GM21381 (cell line): ENCODE data around the gene FBXL17.

Experiments
- ATAC-seq: cut with Tn5 transposase; IDR thresholded peaks from one replicate; pipeline ENCODE4 v1.9.1; 2021; ENCODE audit warnings: mild to moderate bottlenecking, moderate library complexity; ENCODE audit not compliant: unreplicated experiment

FBXL17 gene

GRCh38 chr5:108251350-108251749, 130.5 kb downstream of the FBXL17 start:
- ATAC-seq: no peak

DNA sequence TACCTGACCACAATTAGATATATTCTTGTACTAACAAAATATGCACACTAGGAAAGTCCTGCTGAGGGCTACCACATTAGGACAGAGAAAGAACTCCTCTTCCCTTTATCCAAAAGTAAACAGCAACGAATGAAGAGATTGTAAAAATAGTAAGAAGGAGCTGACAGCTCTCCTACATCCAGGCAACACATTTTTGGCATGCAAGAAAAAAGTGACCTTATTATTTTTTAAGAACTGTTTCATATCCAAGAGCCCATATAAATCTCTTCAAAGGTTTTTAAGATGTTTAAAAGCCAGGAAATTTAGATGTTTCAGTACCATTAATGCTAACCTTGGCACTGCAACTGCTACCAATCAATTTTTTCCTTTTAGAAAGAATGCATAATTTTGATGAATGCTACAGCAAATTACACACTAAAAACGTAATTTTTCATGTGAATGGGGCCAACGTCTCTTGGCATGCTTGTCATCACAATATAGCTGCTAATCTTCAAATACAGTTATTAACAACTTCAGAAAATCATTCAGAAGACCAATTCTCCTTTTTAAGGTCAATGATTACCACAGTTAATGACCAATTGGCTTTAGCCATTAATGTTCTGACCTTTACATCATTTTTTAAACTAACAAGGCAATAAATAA, 132.0 kb downstream of the FBXL17 start:
- ATAC-seq: no peak

DNA sequence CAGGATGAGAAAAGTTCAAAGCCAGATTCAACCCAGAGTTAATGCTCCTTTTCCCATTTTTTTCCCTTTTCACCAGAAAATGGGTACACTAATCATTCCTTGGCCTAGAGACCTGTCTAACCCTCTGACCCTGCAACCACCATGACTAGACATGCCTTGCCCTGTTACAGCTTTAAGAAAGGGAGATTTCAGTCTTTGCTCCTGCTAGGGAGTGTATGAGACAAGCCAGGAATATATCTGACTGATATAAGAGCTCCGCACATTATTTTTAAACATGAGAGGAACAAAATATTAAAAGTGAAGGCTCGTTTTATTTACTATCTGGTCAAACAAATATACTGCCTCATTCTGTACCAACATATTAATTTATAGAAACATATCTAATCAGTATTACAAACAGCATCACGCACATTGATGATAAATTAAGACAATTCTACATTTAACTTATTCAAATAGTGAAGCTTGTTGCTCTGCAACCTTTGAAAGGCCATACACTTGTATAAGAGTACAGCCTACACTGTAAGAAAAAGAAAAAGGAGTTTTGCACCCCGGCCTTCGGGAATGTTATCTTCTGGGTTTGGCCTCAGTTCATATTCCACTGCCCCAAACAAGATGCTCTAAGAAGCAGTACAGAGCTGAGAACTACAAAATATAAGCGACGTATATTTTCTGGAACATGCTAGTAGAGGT, 132.7 kb downstream of the FBXL17 start:
- ATAC-seq: no peak

DNA sequence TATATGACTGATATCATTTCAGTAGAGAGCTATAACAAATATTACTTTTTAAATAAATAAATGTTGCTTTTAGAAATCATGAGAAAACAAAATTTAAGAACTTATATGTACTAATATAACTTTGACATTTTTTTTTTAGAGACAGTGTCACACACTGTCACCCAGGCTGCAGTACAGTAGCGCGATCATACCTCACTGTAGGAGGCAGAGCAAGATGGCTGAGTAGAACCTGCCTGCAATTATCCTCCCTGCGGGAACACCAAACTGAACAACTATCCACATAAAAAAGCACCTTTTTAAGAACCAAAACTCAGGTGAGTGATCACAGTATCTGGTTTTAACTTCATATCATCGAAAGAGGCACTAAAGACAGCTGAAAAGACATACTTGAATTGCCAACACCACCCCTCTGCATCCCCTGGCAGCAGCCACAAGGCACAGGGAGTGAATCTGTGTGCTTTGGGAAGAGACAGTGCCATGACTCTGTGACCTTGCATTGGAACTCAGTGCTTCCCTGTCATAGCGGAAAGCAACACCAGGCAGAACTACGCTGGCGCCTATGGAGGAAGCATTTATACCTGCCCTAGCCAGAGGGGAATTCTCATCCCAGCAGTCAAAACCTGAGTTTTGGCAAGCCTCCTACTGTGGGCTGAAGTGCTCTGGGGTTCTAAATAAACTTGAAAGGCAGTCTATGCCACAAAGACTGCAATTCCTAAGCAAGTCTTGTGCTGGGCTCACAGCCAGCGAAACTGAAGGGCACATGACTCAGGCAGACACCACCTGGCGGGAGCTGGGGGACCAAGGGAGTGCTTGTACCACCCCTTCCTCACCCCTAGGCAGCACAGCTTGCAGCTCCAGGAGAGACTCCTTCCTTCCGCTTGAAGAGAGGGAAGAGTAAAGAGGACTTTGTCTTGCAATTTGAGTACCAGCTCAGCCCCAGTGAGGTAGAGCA, 142.7 kb downstream of the FBXL17 start:
- ATAC-seq: no peak

DNA sequence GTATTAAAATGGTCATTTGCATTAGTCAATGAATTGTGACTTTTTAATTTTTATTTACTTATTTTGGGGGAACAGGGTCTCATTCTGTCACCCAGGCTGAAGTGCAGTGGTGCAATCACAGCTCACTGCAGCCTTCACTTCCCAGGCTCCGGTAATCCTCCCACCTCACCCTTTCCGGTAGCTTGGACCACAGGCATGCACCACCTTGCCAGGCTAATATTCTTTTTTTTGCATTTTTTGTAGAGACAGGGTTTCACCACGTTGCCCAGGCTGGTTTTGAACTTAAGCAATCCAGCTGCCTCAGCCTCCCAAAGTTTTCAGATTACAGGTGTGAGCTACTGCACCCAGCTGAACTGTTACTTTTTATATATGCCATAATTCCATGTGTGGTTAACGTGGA, 143.4 kb downstream of the FBXL17 start:
- ATAC-seq: no peak

DNA sequence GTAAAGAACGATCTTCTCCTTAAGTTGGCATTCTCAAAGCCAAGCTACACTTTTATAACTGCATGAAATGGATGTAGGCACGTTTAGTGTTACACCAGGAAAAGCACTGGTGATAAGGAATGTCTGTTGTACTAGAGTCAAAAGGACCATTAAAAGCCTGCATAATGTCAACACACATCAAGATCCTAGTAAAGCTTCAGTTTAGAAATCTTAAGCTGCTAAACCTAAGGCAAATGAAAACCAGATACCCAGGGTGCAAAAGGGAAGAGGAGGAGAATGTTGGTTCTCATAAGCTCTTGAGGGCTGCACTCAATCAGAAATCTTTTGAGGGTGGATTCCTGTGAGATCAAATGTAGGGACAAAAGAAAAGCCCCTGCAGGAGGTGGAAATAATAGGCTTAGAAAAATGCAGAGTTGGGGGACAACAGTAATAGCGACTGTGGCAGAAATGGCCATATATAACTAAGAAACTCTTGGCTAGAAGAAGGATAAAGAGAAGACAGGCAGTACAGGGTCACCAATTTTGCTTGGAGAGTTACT, 148.2 kb downstream of the FBXL17 start:
- ATAC-seq: no peak

DNA sequence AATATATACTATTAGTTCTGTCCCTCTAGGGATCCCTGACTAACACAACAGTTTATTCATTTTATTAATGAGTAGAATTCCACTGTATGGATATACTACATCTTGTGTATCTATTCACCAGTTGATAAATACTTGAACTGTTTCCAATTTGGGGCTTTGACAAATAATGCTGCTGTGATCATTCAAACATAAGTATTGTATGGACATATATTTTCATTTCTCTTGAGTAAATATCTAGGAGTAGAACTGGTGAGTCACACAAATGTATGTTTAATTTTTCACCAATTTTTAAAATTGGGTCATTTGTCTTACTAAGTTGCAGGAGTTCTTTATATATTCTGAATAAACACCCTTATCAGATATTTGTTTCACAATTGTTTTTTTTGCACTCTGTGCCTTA, 149.1 kb downstream of the FBXL17 start:
- ATAC-seq: no peak

- ATAC-seq: no peak
Observed at GRCh38 chr5:108222011-108222410, 159.9 kb downstream of the FBXL17 start.

- ATAC-seq: no peak
Observed at GRCh38 chr5:108220834-108221233, 161.1 kb downstream of the FBXL17 start.

DNA sequence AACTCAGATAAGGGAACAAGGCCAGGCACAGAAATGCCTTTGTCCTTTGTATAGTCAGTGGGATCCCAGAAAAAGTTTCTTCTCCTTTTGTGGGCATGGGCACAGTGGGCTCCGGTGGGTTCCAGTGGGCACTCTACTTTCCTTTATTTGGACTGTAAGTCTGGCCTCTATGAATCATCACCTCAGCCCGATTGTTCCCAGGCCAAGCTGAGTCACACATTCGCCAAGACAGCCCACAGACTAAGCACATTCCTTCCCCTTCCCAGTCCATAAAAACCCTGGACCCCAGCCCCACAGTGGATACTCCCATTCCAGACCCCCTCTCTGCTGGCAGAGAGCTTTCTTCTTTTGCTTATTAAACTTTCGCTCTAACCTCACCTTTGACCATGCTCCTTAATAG, 165.0 kb downstream of the FBXL17 start:
- ATAC-seq: no peak

GRCh38 chr5:108214857-108215256, 167.0 kb downstream of the FBXL17 start:
- ATAC-seq: no peak

GRCh38 chr5:108212775-108213346, 169.0 kb downstream of the FBXL17 start:
- ATAC-seq: no peak

DNA sequence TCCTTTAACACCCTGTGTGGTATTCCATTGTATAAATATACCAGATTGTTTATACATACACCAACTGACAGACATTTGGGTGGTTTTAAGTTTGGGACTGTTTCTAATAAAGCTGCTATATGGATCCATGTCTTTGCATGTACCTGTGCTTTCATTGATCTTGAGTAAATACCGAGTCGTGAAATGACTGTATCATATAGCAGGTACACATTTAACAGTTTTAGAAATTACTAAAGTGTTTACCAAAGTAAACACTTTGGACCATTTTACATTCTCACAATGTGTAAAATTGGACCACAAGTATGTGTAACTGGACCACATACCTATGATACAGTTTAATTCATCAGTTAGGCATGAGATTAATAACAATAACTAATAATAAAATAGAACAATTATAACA, 175.2 kb downstream of the FBXL17 start:
- ATAC-seq: no peak

DNA sequence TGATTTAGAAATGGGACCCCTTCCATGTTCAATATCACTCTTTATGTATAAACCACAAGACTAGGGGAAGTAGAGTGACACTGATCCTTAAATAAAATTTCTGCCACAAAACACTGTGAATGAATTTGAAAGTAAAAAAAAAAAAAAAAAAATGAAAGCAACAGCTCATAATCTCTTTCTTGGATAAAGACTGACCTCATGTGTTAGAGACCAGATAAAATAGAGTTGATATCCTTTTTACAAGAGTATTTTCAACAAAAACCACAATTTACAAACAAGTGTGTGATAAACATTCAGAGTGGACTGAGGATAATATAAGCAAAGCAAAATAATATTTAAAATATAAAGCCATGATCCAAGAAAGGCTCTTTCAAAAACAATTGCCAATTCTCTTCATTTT, 180.2 kb downstream of the FBXL17 start:
- ATAC-seq: no peak

- no peak for ATAC-seq
Observed at GRCh38 chr5:108196276-108196675, 185.6 kb downstream of the FBXL17 start.

DNA sequence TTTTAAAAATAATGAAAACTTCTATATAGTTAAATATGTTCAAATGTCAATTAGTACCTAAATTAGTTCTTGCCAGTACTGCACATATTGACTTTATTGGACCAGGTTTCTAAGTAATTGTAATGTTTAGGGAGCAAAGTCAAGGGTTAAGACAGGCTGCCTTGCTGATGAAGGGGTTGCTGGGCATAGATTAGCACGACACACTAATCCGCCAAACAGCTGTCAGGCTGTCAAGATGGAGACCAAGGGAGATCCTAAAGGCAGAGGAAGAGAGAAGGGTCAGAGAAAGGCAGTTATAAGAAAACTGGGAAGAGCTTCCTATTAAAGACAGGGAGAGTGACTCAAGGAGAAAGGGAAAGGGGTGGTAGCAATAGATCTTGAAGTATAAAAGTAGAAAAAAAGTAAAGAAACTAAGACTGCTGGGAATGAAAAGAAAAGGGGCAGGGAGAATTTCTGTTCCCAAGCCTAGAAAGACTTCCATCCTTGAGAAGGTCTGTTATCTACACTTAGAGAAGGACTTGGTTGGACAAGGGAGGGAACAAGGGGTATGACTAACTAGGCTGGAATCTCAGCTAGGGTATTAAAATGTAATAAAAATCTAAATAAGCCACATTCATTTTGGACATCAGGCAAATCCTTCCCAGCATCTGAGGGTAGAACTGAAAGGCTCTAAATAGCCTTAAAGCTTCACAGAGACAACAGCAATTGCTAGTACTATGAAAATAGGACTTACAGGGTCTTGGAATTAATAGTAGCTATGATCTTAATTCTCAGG, 188.7 kb downstream of the FBXL17 start:
- ATAC-seq: no peak

GRCh38 chr5:108184940-108185339, 197.0 kb downstream of the FBXL17 start:
- no peak for ATAC-seq

GRCh38 chr5:108181975-108182374, 199.9 kb downstream of the FBXL17 start:
- no peak for ATAC-seq

DNA sequence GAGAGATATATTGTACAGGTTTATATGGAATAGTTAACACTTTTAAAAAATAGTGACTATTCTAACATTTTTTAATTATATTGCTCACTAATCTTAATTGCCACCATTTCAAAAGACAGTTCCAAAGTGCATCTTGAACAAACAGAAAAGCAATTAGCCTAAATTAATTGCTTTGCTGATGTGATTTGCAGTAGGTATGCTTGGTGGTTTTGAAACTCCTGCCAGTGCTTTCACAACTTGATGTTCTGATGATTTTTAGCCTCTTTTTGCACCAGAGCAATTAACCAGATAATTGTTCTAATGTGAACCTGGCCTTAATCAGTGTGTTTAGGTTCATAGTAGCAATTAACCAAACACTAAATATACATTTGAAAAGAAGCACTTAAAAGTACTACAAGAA, 207.6 kb downstream of the FBXL17 start:
- no peak for ATAC-seq

- no peak for ATAC-seq
Observed at GRCh38 chr5:108171759-108172158, 210.1 kb downstream of the FBXL17 start.
